Transverse colon (tissue), 4 donors: ENCODE results near the gene MPRIP.

Experiments used
- CTCF ChIP-seq, 5 experiments: fragments of 200-600 bp in 3 of 5; fragments of 450-650 bp in 2 of 5; sonication (generic) in 3 of 5; IDR thresholded peaks; 1 replicate in 2 of 5; 2 replicates in 3 of 5; pipeline ENCODE4 v1.5.1; 2016 to 2017; ENCODE audit warnings: antibody characterized with exemption in 5 of 5, inconsistent platforms in 3 of 5, mild to moderate bottlenecking in 2 of 5, moderate library complexity in 1 of 5
- POLR2A ChIP-seq: fragments of 450-650 bp; IDR thresholded peaks from one replicate; pipeline ENCODE4 v1.6.1; 2016; ENCODE audit warnings: antibody characterized with exemption, mild to moderate bottlenecking, moderate library complexity
- POLR2AphosphoS5 ChIP-seq, 3 donors: sonication (generic); formaldehyde crosslinking; IDR thresholded peaks; one replicate each; pipeline ENCODE4 v1.6.1; 2016; ENCODE audit warnings: antibody characterized with exemption in 3 of 3

- TF ChIP-seq CTCF (IDR thresholded peaks at IDR 0.05) = no peak
- TF ChIP-seq POLR2AphosphoS5 (IDR thresholded peaks at IDR 0.05) = no peak
- TF ChIP-seq POLR2A = no peak
Observed at GRCh38 chr17:17154981-17155380, 112.7 kb downstream of the MPRIP start.
